ENCODE measurements around the gene DAZAP1.

The DAZAP1 gene

GRCh38 chr19:1377176-1377964 lies 30.0 kb upstream of the DAZAP1 start:
- no peak for DNase-seq (ENCODE audit: low spot score)

DNA sequence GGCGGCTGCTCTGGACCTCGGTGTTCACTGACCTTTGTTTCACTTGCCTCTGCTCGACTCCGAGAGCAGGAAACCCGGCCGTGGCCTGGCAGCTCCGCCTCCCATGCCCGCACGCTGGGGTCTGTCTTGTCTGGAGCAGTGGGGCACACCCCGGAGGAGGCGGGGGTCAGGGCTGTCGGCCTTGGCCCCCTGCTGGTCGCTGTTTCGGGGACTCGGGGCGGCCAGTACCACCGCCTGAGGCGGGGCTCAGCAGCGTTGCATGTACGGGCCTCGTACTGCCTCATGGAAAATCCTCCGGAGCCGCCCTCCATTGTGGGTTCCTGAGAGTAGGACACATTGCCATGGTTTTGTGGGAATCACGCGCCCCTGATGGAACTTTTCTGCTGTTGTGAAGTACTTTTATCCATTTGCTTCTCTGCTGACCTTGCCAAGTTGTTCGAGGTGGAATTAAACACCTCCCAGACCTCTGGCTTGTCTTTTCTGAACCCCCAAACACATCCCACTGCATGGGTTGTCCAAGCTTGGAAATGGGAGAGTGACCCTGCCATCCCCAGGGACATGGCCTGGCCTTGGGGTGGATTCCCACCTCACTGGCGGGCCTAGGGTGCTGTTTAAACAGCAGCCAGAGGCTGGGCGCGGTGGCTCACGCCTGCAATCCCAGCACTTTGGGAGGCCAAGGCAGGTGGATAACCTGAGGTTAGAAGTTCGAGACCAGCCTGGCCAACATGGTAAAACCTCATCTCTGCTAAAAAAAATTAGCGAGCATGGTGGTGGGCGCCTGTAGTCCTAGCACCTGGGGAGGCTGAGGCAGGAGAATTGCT lies 29.2 kb upstream of the DAZAP1 start:
- DNase-seq (ENCODE audit: low spot score): no peak

GRCh38 chr19:1379126-1379905 lies 28.1 kb upstream of the DAZAP1 start:
- no peak for DNase-seq (ENCODE audit: low spot score)

DNA sequence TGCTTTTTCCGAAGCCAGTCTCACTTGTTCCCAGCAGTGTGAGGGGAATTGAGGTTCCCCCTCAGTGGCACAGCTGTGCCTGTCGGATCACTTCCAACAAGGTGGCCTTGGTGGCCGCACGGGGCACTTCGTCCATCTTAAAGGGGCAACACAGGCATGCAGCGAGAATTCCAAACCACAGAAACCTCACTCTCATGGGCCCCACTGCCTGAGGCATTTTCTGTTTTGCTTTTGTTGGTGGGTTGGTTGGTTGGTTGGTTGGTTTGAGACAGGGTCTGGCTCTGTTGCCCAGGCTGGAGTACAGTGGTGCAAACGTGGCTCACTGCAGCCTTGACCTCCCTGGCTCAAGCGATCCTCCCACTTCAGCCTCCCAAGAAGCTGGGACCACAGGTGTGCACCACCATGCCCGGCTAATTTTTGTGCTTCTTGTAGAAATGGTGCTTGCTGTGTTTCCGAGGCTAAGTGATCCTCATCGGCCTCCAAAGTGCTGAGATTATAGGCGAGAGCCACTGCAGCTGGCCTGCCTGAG lies 27.4 kb upstream of the DAZAP1 start:
- no peak for DNase-seq (ENCODE audit: low spot score)

GRCh38 chr19:1382250-1382649 lies 25.1 kb upstream of the DAZAP1 start:
- DNase-seq (ENCODE audit: low spot score): no peak

DNA sequence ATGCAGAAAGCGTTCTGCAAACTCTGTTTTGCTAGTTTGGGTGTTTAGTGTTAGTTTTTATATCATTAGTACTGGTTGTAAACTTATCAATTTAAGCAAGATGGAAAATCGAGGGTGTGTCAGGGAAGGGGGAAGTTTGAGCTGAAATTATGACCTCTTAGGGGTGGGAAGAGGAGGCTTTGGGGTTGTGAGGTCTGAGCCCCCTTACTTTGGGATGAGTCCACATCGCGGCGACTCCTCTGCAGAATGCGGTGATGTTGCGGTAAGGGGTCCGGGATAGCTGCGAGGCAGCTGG lies 24.4 kb upstream of the DAZAP1 start:
- no peak for DNase-seq (ENCODE audit: low spot score)

- peak; percentile 89 for DNase-seq (ENCODE audit: low spot score)
Observed at GRCh38 chr19:1383312-1384084, 23.9 kb upstream of the DAZAP1 start, which contains the start of gene NDUFS7. NDUFS7 (plus strand) TSS chr19:1383907; CDS start chr19:1383927, 20 bp downstream.

- DNase-seq (ENCODE audit: low spot score): no peak
Observed at GRCh38 chr19:1384085-1384462, 23.3 kb upstream of the DAZAP1 start.

- DNase-seq (ENCODE audit: low spot score): no peak
Observed at GRCh38 chr19:1384478-1385110, 22.8 kb upstream of the DAZAP1 start.

DNA sequence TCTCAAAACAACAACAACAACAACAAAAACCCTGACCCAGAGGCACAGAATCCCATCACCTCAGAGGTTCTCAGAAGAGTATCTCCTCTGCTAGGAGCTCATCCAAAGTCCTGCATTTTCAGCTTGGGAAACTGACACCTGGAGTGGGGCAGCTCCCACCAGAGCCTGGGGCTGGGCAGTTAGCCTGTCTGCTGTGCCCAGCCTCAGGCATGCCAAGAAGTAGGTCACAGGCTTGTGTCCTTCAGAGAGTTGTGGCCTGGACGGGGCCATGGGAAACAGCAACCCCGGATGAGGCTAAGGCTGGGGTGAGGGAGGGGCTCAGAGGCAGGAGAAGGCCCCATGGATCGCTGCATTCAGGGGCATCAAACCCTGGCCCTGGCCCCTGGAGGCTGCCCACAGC lies 21.6 kb upstream of the DAZAP1 start:
- no peak for DNase-seq (ENCODE audit: low spot score)

GRCh38 chr19:1386945-1387683 lies 20.3 kb upstream of the DAZAP1 start:
- no peak for DNase-seq (ENCODE audit: low spot score)

DNA sequence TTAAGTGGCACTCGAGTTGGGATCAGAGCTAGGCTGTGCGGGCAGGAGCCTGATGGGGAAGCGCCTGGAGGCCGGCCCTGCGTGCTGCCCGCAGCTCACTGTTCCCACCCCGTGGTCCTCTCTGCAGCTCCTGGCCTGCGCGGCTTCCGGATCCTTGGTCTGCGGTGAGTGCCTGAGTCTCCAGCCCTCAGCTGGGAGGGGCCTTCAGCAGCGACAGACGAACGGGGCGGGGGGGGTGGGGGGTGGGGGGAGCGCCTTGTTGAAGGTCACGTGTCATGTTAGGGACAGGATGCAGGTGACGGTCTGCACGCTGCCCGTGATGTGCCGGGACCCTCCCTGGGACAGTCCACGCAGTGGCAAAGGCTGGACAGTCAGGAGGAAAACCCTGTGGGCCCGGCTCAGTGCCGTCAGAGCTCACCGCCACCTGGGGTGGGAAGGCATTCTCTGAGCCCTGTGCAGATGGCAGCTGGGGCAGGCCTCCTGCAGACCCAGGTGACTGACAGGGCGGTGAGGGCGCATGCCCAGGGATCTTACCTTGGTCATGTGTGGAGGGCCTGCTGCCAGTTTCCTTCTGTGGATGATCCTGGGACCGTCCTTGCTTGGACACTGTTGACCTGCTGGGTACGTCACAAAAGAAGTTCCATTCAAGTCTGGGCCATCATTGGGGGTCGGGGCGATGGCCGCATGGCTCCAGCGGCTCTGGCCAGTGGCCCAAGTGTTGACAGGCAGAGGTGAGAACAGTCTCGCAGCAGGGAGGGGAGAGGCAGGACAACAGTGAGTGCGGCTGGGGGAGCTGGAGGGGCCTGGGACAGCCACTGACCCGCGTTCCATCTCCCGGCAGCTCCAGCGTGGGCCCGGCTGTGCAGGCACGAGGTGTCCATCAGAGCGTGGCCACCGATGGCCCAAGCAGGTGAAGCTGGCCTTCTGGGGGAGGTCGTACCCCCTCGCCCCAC lies 19.4 kb upstream of the DAZAP1 start:
- no peak for DNase-seq (ENCODE audit: low spot score)

DNA sequence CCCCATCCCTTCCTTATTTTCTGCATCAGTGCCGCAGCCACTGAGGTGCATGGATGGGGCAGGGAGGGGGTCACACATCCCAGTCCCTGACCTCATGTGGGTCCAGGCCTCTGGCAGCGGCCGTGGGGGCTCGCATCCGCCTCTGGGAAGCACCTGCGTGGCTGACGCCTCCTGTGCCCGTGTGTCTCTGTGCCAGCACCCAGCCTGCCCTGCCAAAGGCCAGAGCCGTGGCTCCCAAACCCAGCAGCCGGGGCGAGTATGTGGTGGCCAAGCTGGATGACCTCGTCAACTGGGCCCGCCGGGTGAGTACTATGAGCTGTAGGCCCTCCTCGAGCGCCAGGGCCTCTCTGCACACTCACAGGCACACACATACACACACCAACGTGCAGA lies 18.8 kb upstream of the DAZAP1 start:
- DNase-seq (ENCODE audit: low spot score): no peak

DNA sequence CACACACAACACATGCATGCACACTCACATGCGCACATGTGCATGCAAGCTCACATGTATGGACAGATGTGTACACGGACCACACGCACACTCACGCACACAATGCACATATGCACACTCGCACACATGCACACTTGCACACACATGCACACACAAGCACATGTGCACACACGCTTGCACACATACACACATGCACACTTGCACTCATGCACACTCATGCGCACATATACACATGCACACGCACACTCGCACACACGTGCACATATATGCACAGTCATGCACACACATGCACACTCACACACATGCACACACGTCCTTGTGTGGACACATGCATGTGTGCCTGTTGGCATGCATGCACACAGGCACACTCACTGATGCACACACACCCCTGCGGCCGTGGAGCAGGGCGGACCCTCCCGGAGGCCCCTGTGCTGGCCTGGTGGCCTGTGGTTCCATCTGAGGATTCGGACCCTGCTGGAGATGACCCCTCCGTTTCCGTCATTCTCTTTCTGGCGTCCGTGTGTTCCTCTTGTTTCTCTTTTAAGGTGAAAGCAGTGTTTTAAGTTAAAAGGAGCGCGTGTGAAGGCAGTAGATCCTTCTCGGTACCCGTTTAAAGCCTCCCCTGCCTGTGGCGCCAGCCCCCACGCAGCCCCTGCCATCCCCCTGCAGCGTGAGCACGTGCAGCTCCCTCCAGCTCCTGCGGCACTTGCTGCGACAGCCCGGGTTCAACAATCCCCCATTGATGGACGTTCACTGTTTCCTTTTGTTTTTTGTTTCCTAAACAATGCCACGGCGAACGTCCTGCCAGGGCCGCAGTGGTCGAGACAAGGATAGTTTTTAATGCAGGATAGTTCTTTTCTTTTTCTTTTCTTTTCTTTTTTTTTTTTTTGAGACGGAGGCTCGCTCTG lies 18.1 kb upstream of the DAZAP1 start:
- no peak for DNase-seq (ENCODE audit: low spot score)

DNA sequence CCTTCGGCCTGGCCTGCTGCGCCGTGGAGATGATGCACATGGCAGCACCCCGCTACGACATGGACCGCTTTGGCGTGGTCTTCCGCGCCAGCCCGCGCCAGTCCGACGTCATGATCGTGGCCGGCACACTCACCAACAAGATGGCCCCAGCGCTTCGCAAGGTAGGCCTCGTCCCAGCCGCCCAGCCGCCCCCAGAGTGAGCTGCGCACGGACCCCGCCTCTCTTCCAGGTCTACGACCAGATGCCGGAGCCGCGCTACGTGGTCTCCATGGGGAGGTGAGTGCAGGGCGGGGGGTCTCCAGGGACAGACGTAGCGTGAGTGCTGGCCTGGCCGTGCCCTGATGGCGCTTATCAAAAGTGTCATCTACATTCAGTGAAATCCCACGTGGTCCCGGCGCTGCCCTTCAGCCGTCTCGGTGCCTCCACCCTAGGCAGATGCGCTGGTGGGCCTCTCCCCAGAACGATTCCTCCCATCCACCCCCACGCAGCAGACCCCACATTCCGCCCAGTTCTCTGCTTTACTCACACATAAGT lies 16.4 kb upstream of the DAZAP1 start:
- DNase-seq (ENCODE audit: low spot score): no peak

DNA sequence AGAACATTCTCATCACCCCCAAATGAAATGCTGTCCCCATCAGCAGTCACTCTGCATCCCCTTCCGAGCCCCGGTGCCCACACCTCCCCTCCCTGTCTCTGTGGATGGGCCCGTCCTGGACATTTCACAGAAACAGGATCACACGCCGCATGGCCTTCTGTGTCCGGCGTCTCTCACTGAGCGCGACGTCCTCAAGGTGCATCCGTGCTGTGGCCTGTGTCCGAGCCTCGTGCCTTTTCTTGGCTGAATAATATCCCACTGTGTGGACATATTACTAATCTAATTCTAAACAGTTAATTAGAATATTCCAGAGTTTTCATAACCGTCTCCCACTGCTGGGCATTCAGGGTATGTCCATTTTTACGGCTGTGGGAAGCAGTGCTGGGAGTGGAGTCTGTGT lies 15.0 kb upstream of the DAZAP1 start:
- DNase-seq (ENCODE audit: low spot score): no peak

GRCh38 chr19:1392939-1393530 lies 14.4 kb upstream of the DAZAP1 start:
- no peak for DNase-seq (ENCODE audit: low spot score)

DNA sequence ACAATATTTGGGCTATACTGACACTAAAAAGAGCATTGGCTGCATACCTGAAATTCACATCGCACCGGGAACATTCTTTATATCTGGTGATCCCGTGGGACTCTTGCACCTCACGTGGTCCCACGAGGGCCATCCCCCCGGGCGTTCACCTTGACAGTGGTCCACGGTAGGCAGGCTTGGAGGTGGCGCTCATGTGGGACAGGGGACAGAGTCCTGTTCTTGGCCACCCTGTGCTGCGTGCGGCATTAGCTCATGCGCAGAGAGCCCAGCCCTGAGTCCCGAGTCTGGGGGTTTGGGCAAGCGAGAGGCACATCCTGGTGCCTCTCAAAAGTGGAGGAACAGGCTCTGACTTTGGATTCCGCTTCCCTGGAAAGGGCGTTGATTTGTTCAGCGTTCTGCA lies 13.5 kb upstream of the DAZAP1 start:
- DNase-seq (ENCODE audit: low spot score): no peak
